HCT116 (cell line): Measurements from ENCODE around the gene TNFAIP3. TPM values are rescaled to one million over a fixed set of nuclear protein-coding genes. Genes with fewer than 3 reads are reported as not detected.

Experiments used
- ATAC-seq: fragments of 200-7000 bp; cut with Tn5 transposase; 2 replicates; pipeline ENCODE4 v1.9.1; 2020; ENCODE audit warnings: mild to moderate bottlenecking, moderate library complexity
- BruUV-seq: library from RNA; stranded (reverse); fragments of 400-500 nt; replicated peaks from 2 replicates; lab custom pipeline; 2021; lab: Mats Ljungman, UMichigan
- CTCF ChIA-PET: fragments of 300-600 bp; sonication (Branson Sonifier 250); formaldehyde crosslinking; loops from one replicate; lab custom pipeline; 2021; ENCODE audit warnings: antibody characterized with exemption; lab: Charles Lee
- POLR2A ChIA-PET: fragments of 300-600, 350-600 bp; sonication (Branson Sonifier 250); formaldehyde crosslinking; loops from one replicate; lab custom pipeline; 2021; ENCODE audit warnings: antibody characterized with exemption; lab: Charles Lee
- RAD21 ChIA-PET, 2 experiments: fragments of 300-600 bp; sonication (Branson Sonifier 250); formaldehyde crosslinking; loops; one replicate each; lab custom pipeline; 2023; ENCODE audit warnings: low total read pairs in 2 of 2; ENCODE audit not compliant: uncharacterized antibody in 2 of 2, unreplicated experiment in 2 of 2, low non-redundant PET in 1 of 2; lab: Charles Lee
- DNase-seq: peaks from one replicate; pipeline ENCODE4 v3.0.0-alpha.2; 2010; ENCODE audit warnings: low read depth, low spot score
- H2AFZ ChIP-seq: fragments of 200-600 bp; shearing (Covaris generic), sonication (generic); 2 replicates; pipeline ENCODE4 v1.6.1; 2017; ENCODE audit warnings: low read depth, mixed run types, mixed read lengths, antibody characterized with exemption, low read length; ENCODE audit not compliant: poor library complexity, severe bottlenecking
- H3K27ac ChIP-seq: 2 replicates; pipeline ENCODE4 v1.5.1; 2012; ENCODE audit warnings: low read depth, low read length
- H3K27me3 ChIP-seq: fragments of 200-600 bp; sonication (generic); 2 replicates; pipeline ENCODE4 v1.6.1; 2016; ENCODE audit warnings: mixed run types, low read length, mixed read lengths; ENCODE audit not compliant: insufficient read depth
- H3K36me3 ChIP-seq, 2 experiments: fragments of 200-500 bp in 1 of 2; fragments of 200-600 bp in 1 of 2; sonication (Bioruptor generic) in 1 of 2; sonication (generic) in 1 of 2; 2 replicates each; pipeline versions ENCODE4 v1.5.1 to v1.6.1; 2014 to 2016; ENCODE audit warnings: low read length in 2 of 2, inconsistent platforms in 1 of 2, mixed read lengths in 1 of 2, mixed run types in 1 of 2; ENCODE audit not compliant: insufficient read depth in 2 of 2, control insufficient read depth in 1 of 2
- H3K4me1 ChIP-seq, 2 experiments: fragments of 200-600 bp in 1 of 2; sonication (generic) in 1 of 2; 2 replicates each; pipeline versions ENCODE4 v1.5.1 to v1.6.1; 2012 to 2017; ENCODE audit warnings: low read length in 2 of 2, inconsistent platforms in 1 of 2, mild to moderate bottlenecking in 1 of 2, mixed read lengths in 1 of 2, mixed run types in 1 of 2, moderate library complexity in 1 of 2; ENCODE audit not compliant: insufficient read depth in 2 of 2, control insufficient read depth in 1 of 2
- H3K4me2 ChIP-seq: fragments of 200-600 bp; sonication (generic); 2 replicates; pipeline ENCODE4 v1.6.1; 2017; ENCODE audit warnings: mixed run types, low read length, mixed read lengths
- H3K4me3 ChIP-seq, 2 experiments: fragments of 200-600 bp in 1 of 2; sonication (generic) in 1 of 2; replicated peaks in 1 of 2; 2 replicates each; pipeline ENCODE4 v1.5.1; 2011 to 2016; ENCODE audit warnings: low read length in 2 of 2, control low read depth in 1 of 2, low read depth in 1 of 2, mild to moderate bottlenecking in 1 of 2, mixed read lengths in 1 of 2, mixed run types in 1 of 2
- H3K79me2 ChIP-seq: fragments of 200-600 bp; sonication (generic); 2 replicates; pipeline ENCODE4 v1.6.1; 2017; ENCODE audit warnings: mild to moderate bottlenecking, mixed run types, low read length, moderate library complexity, mixed read lengths; ENCODE audit not compliant: insufficient read depth
- H3K9ac ChIP-seq: fragments of 200-600 bp; sonication (generic); 2 replicates; pipeline ENCODE4 v1.6.1; 2016; ENCODE audit warnings: low read length, mixed read lengths
- H3K9me2 ChIP-seq: fragments of 200-600 bp; sonication (generic), shearing (Covaris generic); 2 replicates; pipeline ENCODE4 v1.6.1; 2017; ENCODE audit warnings: mixed run types, mild to moderate bottlenecking, moderate library complexity; ENCODE audit not compliant: insufficient read depth
- H3K9me3 ChIP-seq, 2 experiments: fragments of 200-500 bp in 1 of 2; fragments of 200-600 bp in 1 of 2; sonication (Bioruptor generic) in 1 of 2; sonication (generic) in 1 of 2; 2 replicates each; pipeline ENCODE4 v1.6.1; 2014 to 2017; ENCODE audit warnings: low read length in 2 of 2, mixed read lengths in 2 of 2, inconsistent platforms in 1 of 2, low read depth in 1 of 2, mild to moderate bottlenecking in 1 of 2, mixed run types in 1 of 2, moderate library complexity in 1 of 2; ENCODE audit not compliant: control insufficient read depth in 1 of 2, insufficient read depth in 1 of 2
- H4K20me1 ChIP-seq: fragments of 200-600 bp; sonication (generic), shearing (Covaris generic); 2 replicates; pipeline ENCODE4 v1.6.1; 2017; ENCODE audit warnings: mixed run types, mild to moderate bottlenecking, moderate library complexity; ENCODE audit not compliant: insufficient read depth
- CEBPB ChIP-seq: IDR thresholded peaks from 2 replicates; pipeline ENCODE4 v1.6.1; 2012; ENCODE audit warnings: low read depth
- EGR1 ChIP-seq: IDR thresholded peaks from 2 replicates; pipeline ENCODE4 v1.6.1; 2012; ENCODE audit warnings: low read depth
- ELF1 ChIP-seq: IDR thresholded peaks from 2 replicates; pipeline ENCODE4 v1.6.1; 2012; ENCODE audit warnings: low read depth, borderline replicate concordance
- EZH2phosphoT487 ChIP-seq: fragments of 200-600 bp; IDR thresholded peaks from 2 replicates; pipeline ENCODE4 v1.6.1; 2018; ENCODE audit warnings: antibody characterized with exemption, borderline replicate concordance
- POLR2AphosphoS5 ChIP-seq: IDR thresholded peaks from 2 replicates; pipeline ENCODE4 v1.6.1; 2011; ENCODE audit warnings: mild to moderate bottlenecking, low read depth, low read length, moderate library complexity
- TCF7L2 ChIP-seq: IDR thresholded peaks from 2 replicates; pipeline ENCODE4 v1.7.0; 2011; ENCODE audit warnings: borderline replicate concordance, inconsistent platforms; ENCODE audit not compliant: insufficient read depth, insufficient read length; ENCODE audit errors: extremely low read depth
- ZFX ChIP-seq: fragments of 450-650 bp; IDR thresholded peaks from 2 replicates; pipeline ENCODE4 v1.6.1; 2017
- ZNF274 ChIP-seq: fragments of 200-500 bp; sonication (Bioruptor generic); IDR thresholded peaks from 2 replicates; pipeline ENCODE4 v1.6.1; 2014; ENCODE audit warnings: mild to moderate bottlenecking, low read depth, low read length, inconsistent platforms
- intact Hi-C: fragments of 100-400 bp; cut with micrococcal nuclease; formaldehyde crosslinking; loops from 2 replicates; pipeline ENCODE4 v1.10.0; 2022
- total RNA-seq: library from RNA; stranded (reverse); gene quantifications from one replicate; pipeline ENCODE4 v1.2.1, GENCODE V29; 2021; ENCODE audit not compliant: unreplicated experiment
- TF ChIP-seq, protein P1 (sequence below): IDR thresholded peaks from 2 replicates; pipeline ENCODE4 v1.6.1; 2012
- TF ChIP-seq, protein P2 (sequence below): IDR thresholded peaks from 2 replicates; pipeline ENCODE4 v1.6.1; 2011; ENCODE audit warnings: mild to moderate bottlenecking, low read length, moderate library complexity; ENCODE audit not compliant: insufficient replicate concordance; ENCODE audit errors: extremely low read depth

TNFAIP3 gene
- total RNA-seq, 1 experiment from 2014 or later: 4.4 TPM

DNA sequence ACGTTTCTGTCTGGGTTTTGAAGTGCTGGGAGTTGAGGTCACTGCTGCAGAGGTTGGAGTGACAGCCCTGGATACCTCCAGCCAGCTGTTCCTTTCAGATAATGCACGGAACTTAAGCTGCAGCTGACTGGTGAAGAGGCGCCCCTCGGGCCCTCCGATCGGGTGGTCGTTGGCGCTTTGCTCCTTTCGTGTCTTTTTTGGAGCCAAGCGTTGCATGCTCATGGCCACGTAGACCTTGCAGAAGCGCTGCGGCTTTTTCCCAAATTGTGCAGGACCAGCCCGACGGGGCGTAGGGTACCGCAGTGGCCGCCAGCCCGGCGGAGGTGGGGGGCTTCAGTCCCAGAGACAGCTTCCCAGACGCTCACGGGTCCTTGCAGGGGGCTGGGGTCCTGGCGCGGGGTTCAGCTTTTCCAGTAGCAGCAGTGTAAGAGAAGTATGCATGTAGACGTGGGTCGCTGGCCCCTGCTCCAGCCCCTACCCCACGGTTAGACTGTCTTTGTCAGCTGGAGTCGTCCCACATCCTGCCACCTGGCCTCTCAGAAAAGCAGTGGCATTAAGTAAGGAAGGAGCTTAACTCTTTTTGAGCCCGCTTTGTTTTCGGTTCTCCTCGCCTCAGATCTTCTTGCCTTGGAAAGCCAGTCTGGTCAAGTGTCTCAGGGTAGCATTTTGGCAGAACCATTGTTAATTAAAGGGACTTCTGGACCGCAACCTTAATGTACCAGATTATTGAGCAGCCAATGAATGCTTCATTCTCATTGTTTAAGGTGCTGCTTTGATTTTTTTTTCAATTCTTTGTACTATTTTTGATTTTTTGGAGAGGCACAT, 838 bp downstream of the TNFAIP3 start:
- peak overlapping the region; percentile 63 to 69 for H3K4me3 ChIP-seq
- no peaks in the 10 kb centered on the region for H3K9me2 ChIP-seq
- H4K20me1 ChIP-seq: no peaks in the 10 kb centered on the region
- ChIA-PET POLR2A (no interaction called here), CTCF (interaction anchor here (0.8 to 2.2 kb wide), 7 partner anchors 13 to 160 kb away, joined by 3 to 8 read pairs (median 4); no protein-coding TSS in a partner anchor), RAD21 (no interaction called here)
- H3K9ac ChIP-seq: peak overlapping the region; percentile 70
- peaks cover 10 to 26% of the 10 kb centered on the region in 2 experiments; a peak in 3 of 4 replicates for H3K4me1 ChIP-seq
- BruUV-seq: no TSS peak
- no peaks in the 10 kb centered on the region for H3K27me3 ChIP-seq
- TF ChIP-seq ZNF274 (no peak), CEBPB (no peak), EGR1 (no peak), EZH2phosphoT487 (no peak), POLR2AphosphoS5 (no peak), ZFX (no peak), TCF7L2 (no peak), ELF1 (no peak)
- TF ChIP-seq, protein P1, sequence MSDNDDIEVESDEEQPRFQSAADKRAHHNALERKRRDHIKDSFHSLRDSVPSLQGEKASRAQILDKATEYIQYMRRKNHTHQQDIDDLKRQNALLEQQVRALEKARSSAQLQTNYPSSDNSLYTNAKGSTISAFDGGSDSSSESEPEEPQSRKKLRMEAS: no peak
- TF ChIP-seq, protein P2, sequence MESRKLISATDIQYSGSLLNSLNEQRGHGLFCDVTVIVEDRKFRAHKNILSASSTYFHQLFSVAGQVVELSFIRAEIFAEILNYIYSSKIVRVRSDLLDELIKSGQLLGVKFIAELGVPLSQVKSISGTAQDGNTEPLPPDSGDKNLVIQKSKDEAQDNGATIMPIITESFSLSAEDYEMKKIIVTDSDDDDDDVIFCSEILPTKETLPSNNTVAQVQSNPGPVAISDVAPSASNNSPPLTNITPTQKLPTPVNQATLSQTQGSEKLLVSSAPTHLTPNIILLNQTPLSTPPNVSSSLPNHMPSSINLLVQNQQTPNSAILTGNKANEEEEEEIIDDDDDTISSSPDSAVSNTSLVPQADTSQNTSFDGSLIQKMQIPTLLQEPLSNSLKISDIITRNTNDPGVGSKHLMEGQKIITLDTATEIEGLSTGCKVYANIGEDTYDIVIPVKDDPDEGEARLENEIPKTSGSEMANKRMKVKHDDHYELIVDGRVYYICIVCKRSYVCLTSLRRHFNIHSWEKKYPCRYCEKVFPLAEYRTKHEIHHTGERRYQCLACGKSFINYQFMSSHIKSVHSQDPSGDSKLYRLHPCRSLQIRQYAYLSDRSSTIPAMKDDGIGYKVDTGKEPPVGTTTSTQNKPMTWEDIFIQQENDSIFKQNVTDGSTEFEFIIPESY: no peak
- peak overlapping the region; percentile 94 for H3K4me2 ChIP-seq
- DNase-seq (no peak), ATAC-seq (no peak)
- H2AFZ ChIP-seq: no peak overlapping the region
- H3K9me3 ChIP-seq: no peaks in the 10 kb centered on the region
- intact Hi-C loops: loop anchor here (1.0 to 5.0 kb wide), 3 partner anchors 67 to 239 kb away; partner anchors contain the start of gene PERP
- no peaks in the 10 kb centered on the region for H3K79me2 ChIP-seq
- no peaks in the 10 kb centered on the region for H3K36me3 ChIP-seq
- no peak overlapping the region; the same call in 1 of the 2 replicates for H3K27ac ChIP-seq
